ENCODE results near the gene HNRNPDL. TPM values are rescaled to one million over a fixed set of nuclear protein-coding genes. Genes with fewer than 3 reads are reported as not detected.
"Not testable (repeated sequence)": the region's sequence is repeated elsewhere in the genome, so short reads cannot be mapped to it uniquely, and the experiment has no call there.

HNRNPDL gene
- total and polyA plus RNA-seq, 2 experiments from 2014 or later = 243 to 354 TPM

DNA sequence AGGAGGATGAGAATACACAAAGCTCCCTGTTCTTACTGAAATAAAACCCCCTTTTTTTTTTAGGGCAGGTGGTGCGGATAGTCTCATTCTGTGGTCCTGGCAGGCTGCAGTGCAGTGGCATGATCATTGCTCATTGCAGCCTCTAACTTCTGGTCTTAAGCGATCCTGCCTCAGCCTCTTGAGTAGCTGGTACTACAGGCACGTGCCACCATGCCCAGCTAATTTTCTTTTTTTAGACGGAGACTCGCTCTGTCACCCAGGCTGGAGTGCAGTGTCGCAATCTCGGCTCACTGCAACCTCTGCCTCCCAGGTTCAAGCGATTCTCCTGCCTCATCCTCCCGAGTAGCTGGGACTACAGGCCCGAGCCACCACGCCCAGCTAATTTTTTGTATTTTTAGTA, 15.2 kb downstream of the HNRNPDL start:
- not testable (repeated sequence) for H3K36me3 ChIP-seq (ENCODE audit: insufficient read depth); H3K4me3 ChIP-seq; DNase-seq (ENCODE audit: low spot score); H3K4me1 Mint-ChIP-seq; H3K9me3 Mint-ChIP-seq; H3K27ac Mint-ChIP-seq; H3K27me3 Mint-ChIP-seq (ENCODE audit: insufficient read depth, low read depth, poor library complexity); H3K4me2 ChIP-seq; ATAC-seq; H3K4me1 ChIP-seq (ENCODE audit: insufficient read depth); H3K27ac ChIP-seq (ENCODE audit: low read depth); H3K4me3 Mint-ChIP-seq; H3K9me2 ChIP-seq (ENCODE audit: insufficient read depth); H2AFZ ChIP-seq; H3F3A ChIP-seq (replicated peaks; ENCODE audit: low read depth); H4K20me1 ChIP-seq (replicated peaks; ENCODE audit: insufficient read depth); H3K79me2 ChIP-seq (replicated peaks; ENCODE audit: insufficient read depth); H3K27me3 ChIP-seq (ENCODE audit: insufficient read depth); H3K36me3 Mint-ChIP-seq (ENCODE audit: low read depth)

DNA sequence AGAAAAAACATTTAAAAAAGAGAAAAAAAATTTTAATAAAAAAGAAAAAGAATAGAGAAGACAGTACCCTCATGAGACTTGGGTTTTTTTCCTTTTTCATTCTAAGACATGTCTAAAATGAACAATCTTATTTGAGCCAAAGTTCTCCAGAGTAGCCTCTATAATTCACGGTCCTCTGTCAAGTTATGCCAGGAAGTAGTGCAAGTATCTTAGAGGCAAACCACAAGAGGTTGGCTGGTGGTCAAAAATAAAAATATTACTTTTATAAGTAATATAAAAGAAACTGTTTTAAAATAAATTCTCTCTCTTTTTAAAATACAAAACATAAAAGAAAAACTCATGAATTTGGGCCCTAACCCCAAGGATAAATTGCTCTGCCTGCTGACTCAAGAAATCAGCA, 26.5 kb downstream of the HNRNPDL start:
- DNase-seq (ENCODE audit: low spot score) (no peak), ATAC-seq (no peak)
- Mint-ChIP-seq H3K27ac (no peak overlapping the region), H3K27me3 (ENCODE audit: insufficient read depth, low read depth, poor library complexity) (peaks cover 2% of the 10 kb centered on the region), H3K9me3 (no peaks in the 10 kb centered on the region; the same call in 2 of the 3 replicates), H3K4me1 (no peaks in the 10 kb centered on the region), H3K36me3 (ENCODE audit: low read depth) (no peaks in the 10 kb centered on the region), H3K4me3 (no peak overlapping the region)
- no peak overlapping the region for H3K4me3 ChIP-seq
- no peaks in the 10 kb centered on the region for H3K79me2 ChIP-seq (replicated peaks; ENCODE audit: insufficient read depth)
- no peaks in the 10 kb centered on the region for H3K27me3 ChIP-seq (ENCODE audit: insufficient read depth)
- no peak overlapping the region for H3K27ac ChIP-seq (ENCODE audit: low read depth)
- H3K4me2 ChIP-seq = no peak overlapping the region
- no peaks in the 10 kb centered on the region; the same call in 1 of the 2 replicates for H3K9me2 ChIP-seq (ENCODE audit: insufficient read depth)
- no peaks in the 10 kb centered on the region for H3F3A ChIP-seq (replicated peaks; ENCODE audit: low read depth)
- no peaks in the 10 kb centered on the region for H4K20me1 ChIP-seq (replicated peaks; ENCODE audit: insufficient read depth)
- no peaks in the 10 kb centered on the region for H3K36me3 ChIP-seq (ENCODE audit: insufficient read depth)
- H3K4me1 ChIP-seq (ENCODE audit: insufficient read depth) = no peaks in the 10 kb centered on the region
- no peak overlapping the region; the same call in 1 of the 2 replicates for H2AFZ ChIP-seq
- TF ChIP-seq, protein P1, sequence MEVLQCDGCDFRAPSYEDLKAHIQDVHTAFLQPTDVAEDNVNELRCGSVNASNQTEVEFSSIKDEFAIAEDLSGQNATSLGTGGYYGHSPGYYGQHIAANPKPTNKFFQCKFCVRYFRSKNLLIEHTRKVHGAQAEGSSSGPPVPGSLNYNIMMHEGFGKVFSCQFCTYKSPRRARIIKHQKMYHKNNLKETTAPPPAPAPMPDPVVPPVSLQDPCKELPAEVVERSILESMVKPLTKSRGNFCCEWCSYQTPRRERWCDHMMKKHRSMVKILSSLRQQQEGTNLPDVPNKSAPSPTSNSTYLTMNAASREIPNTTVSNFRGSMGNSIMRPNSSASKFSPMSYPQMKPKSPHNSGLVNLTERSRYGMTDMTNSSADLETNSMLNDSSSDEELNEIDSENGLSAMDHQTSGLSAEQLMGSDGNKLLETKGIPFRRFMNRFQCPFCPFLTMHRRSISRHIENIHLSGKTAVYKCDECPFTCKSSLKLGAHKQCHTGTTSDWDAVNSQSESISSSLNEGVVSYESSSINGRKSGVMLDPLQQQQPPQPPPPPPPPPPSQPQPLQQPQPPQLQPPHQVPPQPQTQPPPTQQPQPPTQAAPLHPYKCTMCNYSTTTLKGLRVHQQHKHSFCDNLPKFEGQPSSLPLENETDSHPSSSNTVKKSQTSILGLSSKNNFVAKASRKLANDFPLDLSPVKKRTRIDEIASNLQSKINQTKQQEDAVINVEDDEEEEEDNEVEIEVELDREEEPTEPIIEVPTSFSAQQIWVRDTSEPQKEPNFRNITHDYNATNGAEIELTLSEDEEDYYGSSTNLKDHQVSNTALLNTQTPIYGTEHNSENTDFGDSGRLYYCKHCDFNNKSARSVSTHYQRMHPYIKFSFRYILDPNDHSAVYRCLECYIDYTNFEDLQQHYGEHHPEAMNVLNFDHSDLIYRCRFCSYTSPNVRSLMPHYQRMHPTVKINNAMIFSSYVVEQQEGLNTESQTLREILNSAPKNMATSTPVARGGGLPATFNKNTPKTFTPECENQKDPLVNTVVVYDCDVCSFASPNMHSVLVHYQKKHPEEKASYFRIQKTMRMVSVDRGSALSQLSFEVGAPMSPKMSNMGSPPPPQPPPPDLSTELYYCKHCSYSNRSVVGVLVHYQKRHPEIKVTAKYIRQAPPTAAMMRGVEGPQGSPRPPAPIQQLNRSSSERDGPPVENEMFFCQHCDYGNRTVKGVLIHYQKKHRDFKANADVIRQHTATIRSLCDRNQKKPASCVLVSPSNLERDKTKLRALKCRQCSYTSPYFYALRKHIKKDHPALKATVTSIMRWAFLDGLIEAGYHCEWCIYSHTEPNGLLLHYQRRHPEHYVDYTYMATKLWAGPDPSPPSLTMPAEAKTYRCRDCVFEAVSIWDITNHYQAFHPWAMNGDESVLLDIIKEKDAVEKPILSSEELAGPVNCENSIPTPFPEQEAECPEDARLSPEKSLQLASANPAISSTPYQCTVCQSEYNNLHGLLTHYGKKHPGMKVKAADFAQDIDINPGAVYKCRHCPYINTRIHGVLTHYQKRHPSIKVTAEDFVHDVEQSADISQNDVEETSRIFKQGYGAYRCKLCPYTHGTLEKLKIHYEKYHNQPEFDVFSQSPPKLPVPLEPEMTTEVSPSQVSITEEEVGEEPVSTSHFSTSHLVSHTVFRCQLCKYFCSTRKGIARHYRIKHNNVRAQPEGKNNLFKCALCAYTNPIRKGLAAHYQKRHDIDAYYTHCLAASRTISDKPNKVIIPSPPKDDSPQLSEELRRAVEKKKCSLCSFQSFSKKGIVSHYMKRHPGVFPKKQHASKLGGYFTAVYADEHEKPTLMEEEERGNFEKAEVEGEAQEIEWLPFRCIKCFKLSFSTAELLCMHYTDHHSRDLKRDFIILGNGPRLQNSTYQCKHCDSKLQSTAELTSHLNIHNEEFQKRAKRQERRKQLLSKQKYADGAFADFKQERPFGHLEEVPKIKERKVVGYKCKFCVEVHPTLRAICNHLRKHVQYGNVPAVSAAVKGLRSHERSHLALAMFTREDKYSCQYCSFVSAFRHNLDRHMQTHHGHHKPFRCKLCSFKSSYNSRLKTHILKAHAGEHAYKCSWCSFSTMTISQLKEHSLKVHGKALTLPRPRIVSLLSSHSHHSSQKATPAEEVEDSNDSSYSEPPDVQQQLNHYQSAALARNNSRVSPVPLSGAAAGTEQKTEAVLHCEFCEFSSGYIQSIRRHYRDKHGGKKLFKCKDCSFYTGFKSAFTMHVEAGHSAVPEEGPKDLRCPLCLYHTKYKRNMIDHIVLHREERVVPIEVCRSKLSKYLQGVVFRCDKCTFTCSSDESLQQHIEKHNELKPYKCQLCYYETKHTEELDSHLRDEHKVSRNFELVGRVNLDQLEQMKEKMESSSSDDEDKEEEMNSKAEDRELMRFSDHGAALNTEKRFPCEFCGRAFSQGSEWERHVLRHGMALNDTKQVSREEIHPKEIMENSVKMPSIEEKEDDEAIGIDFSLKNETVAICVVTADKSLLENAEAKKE (CRISPR knock-in tag; IDR thresholded peaks at IDR 0.05) = no peak
- TF ChIP-seq NANOG (IDR thresholded peaks at IDR 0.05; ENCODE audit: borderline replicate concordance) = no peak
- no peak for TF ChIP-seq EZH2 (IDR thresholded peaks at IDR 0.05; ENCODE audit: low read depth, unreplicated experiment)
- TF ChIP-seq, protein P2, sequence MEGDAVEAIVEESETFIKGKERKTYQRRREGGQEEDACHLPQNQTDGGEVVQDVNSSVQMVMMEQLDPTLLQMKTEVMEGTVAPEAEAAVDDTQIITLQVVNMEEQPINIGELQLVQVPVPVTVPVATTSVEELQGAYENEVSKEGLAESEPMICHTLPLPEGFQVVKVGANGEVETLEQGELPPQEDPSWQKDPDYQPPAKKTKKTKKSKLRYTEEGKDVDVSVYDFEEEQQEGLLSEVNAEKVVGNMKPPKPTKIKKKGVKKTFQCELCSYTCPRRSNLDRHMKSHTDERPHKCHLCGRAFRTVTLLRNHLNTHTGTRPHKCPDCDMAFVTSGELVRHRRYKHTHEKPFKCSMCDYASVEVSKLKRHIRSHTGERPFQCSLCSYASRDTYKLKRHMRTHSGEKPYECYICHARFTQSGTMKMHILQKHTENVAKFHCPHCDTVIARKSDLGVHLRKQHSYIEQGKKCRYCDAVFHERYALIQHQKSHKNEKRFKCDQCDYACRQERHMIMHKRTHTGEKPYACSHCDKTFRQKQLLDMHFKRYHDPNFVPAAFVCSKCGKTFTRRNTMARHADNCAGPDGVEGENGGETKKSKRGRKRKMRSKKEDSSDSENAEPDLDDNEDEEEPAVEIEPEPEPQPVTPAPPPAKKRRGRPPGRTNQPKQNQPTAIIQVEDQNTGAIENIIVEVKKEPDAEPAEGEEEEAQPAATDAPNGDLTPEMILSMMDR (conservative IDR thresholded peaks at IDR 0.05; ENCODE audit: low read depth in 2 of 2) = no peak
- no peak for TF ChIP-seq ZNF114 (CRISPR knock-in tag; IDR thresholded peaks at IDR 0.05)
- no peak for TF ChIP-seq EZH2phosphoT487 (IDR thresholded peaks at IDR 0.05; ENCODE audit: unreplicated experiment)
- no peak for TF ChIP-seq JUNB (IDR thresholded peaks at IDR 0.05; ENCODE audit: unreplicated experiment)
- TF ChIP-seq, protein P3, sequence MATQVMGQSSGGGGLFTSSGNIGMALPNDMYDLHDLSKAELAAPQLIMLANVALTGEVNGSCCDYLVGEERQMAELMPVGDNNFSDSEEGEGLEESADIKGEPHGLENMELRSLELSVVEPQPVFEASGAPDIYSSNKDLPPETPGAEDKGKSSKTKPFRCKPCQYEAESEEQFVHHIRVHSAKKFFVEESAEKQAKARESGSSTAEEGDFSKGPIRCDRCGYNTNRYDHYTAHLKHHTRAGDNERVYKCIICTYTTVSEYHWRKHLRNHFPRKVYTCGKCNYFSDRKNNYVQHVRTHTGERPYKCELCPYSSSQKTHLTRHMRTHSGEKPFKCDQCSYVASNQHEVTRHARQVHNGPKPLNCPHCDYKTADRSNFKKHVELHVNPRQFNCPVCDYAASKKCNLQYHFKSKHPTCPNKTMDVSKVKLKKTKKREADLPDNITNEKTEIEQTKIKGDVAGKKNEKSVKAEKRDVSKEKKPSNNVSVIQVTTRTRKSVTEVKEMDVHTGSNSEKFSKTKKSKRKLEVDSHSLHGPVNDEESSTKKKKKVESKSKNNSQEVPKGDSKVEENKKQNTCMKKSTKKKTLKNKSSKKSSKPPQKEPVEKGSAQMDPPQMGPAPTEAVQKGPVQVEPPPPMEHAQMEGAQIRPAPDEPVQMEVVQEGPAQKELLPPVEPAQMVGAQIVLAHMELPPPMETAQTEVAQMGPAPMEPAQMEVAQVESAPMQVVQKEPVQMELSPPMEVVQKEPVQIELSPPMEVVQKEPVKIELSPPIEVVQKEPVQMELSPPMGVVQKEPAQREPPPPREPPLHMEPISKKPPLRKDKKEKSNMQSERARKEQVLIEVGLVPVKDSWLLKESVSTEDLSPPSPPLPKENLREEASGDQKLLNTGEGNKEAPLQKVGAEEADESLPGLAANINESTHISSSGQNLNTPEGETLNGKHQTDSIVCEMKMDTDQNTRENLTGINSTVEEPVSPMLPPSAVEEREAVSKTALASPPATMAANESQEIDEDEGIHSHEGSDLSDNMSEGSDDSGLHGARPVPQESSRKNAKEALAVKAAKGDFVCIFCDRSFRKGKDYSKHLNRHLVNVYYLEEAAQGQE (IDR thresholded peaks at IDR 0.05; ENCODE audit: unreplicated experiment) = no peak
- TF ChIP-seq CREB1 (CRISPR knock-in tag; IDR thresholded peaks at IDR 0.05; ENCODE audit: low read depth) = no peak
- no peak for TF ChIP-seq ZNF331 (CRISPR knock-in tag; IDR thresholded peaks at IDR 0.05; ENCODE audit: low read depth)
- no peak for TF ChIP-seq POLR2AphosphoS5 (IDR thresholded peaks at IDR 0.05; ENCODE audit: low read depth)

Data from GM23338 (cell line).